HG02884 (cell line): ENCODE results near the gene PROP1.
"Not testable (repeated sequence)": the region's sequence is repeated elsewhere in the genome, so short reads cannot be mapped to it uniquely, and the experiment has no call there.

Source experiments
- ATAC-seq: cut with Tn5 transposase; IDR thresholded peaks from one replicate; pipeline ENCODE4 v1.9.1; 2021; ENCODE audit warnings: mild to moderate bottlenecking, moderate library complexity; ENCODE audit not compliant: unreplicated experiment

PROP1 gene

DNA sequence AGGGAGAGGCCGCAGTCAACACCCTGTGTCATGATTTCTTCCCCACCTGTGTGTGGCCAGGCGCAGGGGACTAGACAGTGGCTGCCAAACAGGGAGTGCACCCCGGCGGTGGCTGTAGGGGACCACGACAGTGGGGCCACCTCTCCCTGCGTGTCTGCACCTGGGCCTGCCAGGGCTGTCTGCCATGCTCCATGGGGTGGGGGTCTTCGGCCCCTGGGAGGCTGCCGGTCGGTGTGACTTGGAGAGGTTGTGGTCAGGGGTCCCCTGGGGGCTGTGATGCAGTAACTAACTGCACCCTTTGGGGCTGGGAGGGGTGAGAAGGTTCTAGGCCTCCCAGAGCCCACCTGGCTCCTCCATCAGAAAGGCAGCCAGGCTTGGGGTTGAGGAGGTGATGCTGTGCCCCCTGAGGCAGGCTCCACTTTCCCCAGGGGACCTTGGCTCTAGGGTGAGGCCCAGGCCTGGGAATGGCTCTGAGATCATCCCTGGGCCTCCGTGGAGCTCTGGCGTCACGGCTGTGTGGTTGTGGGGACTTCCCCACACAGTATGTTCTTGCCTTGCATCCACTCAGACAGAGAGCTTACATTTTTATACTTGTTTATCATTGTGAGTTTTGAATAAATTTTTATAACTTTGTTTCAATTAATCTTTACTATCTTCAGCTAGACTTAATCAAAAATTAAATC lies 50.3 kb downstream of the PROP1 start:
- ATAC-seq = peak; percentile 47

DNA sequence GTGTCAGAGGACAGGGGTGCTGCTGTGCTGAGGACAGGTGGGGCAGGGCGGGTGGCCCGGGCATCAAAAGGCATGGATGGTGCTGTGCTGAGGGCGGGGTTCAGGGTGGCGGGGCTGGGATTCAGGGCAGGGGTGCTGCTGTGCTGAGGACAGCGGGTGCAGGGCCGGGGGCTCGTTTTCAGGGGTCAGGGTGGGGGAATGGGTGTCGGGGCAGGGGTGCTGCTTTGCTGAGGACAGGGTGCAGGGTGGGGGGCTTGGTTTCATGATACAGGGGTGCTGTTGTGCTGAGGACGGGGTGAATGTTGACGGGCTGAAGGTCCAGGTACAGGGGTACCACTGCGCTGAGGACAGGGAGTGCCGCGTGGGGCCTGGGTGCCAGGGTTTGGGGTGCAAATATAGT lies 50.9 kb downstream of the PROP1 start:
- not testable (repeated sequence) for ATAC-seq

DNA sequence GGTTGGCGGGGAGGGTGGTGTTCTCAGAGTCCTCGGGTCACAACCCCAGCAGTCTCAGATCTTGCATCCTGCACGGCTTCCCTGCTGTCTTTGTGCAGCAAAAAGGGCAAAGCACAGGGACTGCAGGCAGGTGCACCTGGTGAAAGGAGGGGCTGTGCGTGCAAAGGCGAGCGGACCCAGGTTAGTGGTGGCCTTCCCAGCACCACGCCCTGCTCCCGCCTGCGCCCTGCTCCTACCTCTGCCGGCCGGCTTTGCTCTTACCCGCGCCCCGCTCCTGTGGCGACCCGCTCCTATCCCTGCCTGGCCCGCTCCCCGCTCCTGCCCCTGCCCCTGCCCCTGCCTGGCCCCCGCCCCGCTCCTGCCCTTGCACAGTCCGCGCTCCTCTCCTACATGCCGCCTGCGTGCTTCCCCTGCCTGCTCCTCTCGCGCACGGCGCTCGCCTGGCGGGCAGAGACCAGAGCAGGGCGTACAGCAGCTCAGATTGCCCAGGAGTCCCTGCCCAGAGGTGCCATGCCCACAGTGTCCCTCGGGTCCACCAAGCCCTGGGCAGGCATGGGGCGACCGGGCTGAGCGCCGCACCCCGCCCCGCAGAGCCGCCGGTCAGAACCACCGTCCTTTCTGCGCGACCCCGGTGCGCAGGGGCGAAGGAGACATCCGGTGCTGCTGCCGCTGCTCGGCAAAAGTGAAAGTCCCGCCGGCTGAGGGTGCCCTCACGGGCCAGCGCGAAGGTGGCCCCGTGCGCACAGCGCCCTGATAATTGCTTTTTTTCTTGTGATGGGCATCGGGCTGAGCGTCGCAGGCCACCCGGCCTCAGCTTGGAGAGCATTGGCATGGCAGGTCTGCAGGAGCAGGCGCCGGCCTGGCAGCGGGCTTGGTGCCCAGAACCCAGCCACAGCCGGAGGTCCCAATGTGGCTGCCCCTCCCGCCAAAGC lies 52.0 kb downstream of the PROP1 start:
- not testable (repeated sequence) for ATAC-seq

DNA sequence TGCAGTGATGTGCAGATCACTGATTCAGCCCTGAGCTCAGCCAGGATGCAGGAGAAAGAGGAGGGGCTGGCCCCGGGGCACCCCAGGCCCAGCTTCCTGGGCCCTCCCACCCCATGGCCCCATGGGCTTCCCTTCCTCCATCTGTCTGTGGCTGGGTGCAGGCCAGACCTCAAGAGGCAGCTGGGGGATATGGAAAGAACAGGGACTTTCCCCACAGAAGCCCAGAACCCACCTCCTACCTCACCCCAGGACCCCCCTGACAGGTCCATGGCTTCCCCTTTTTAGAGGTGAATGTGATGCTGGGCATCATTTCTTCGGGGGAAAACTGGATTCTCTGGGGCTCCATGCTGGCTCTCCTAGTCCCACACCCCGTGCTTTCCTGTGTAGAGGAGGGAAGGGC lies 53.1 kb downstream of the PROP1 start:
- not testable (repeated sequence) for ATAC-seq
